ENCODE measurements around the gene LEF1. TPM values are rescaled to one million over a fixed set of nuclear protein-coding genes. Genes with fewer than 3 reads are reported as not detected.

Gene LEF1
- total and polyA plus RNA-seq, 2 of the 8 experiments (the other 6 are each of a cell fraction or from before 2014, with no cell fraction given): 2.6 to 5.2 TPM

DNA sequence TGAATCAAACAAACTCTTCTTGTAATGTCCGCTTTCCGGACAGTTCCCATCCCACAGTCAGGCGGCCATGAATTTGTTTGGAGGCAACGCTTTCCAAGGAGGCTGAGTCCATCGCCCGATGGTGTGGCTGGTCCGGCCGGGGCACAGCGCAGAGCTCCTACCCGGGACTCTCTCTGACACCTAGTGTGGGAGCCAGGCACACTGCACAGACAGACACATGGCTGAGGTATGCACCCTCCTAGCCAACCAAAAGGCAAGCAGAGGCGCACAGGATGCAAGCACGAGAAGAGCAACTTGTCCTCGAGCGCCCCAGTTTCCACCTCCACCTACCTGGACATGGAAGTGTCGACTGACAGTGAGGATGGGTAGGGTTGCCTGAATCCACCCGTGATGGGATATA is 87.5 kb downstream of the LEF1 start:
- no peaks in the 10 kb centered on the region for H3K79me2 ChIP-seq (ENCODE audit: control insufficient read depth in 1 of 2, insufficient read depth in 2 of 2, low read length in 2 of 2)
- no peaks in the 10 kb centered on the region; a peak in 1 of 8 replicates for H3K36me3 ChIP-seq (ENCODE audit: control insufficient read depth in 2 of 4, insufficient read depth in 4 of 4, low read length in 3 of 4)
- H3K27ac ChIP-seq (ENCODE audit: low read depth, low read length): no peak overlapping the region
- no peaks in the 10 kb centered on the region for H3K79me1 ChIP-seq (ENCODE audit: low read depth, low read length)
- no peak overlapping the region for H2BK5ac ChIP-seq (ENCODE audit: low read depth, low read length)
- WGBS, 2 experiments (ENCODE audit: extremely low coverage in 1 of 2, insufficient coverage in 1 of 2, insufficient read length in 1 of 2, insufficient replicate concordance in 2 of 2, low coverage in 1 of 2, low lambda C conversion rate in 2 of 2, missing lambda C conversion rate in 1 of 2): 87% methylated on average over 16 of the region's 16 CpGs; no CpG with 5 or more reads in 1 of the 2 experiments
- H4K91ac ChIP-seq (replicated peaks; ENCODE audit: insufficient read length, low read length): no peak overlapping the region
- no peaks in the 10 kb centered on the region; a peak in 1 of 4 replicates for H3K9me3 ChIP-seq (ENCODE audit: insufficient read depth in 2 of 2, low read depth in 1 of 2, low read length in 1 of 2)
- H3K4me2 ChIP-seq (ENCODE audit: insufficient read depth in 1 of 2, low read depth in 2 of 2, low read length in 2 of 2): no peak overlapping the region
- H4K20me1 ChIP-seq (replicated peaks in 1 of 2; ENCODE audit: control insufficient read depth in 1 of 2, insufficient read depth in 2 of 2, low read length in 2 of 2): no peaks in the 10 kb centered on the region
- H3K4me1 ChIP-seq (replicated peaks in 1 of 4; ENCODE audit: control insufficient read depth in 3 of 4, insufficient read depth in 4 of 4, low read length in 3 of 4): no peaks in the 10 kb centered on the region
- no peak overlapping the region for H2BK20ac ChIP-seq (ENCODE audit: low read length)
- H3K9ac ChIP-seq (replicated peaks in 1 of 4; ENCODE audit: extremely low read depth in 1 of 4, low read depth in 3 of 4, low read length in 3 of 4): no peak overlapping the region
- H2BK15ac ChIP-seq (ENCODE audit: low read length): 0 out of 2 replicates have a peak overlapping the region, but pooled peaks have one; percentile 18
- no peak overlapping the region for H2BK120ac ChIP-seq (replicated peaks; ENCODE audit: low read depth, low read length)
- H3K18ac ChIP-seq (ENCODE audit: extremely low read depth, low read length): no peak overlapping the region
- no peaks in the 10 kb centered on the region for H3K27me3 ChIP-seq (replicated peaks in 1 of 4; ENCODE audit: control insufficient read depth in 3 of 4, extremely low read depth in 1 of 4, insufficient read depth in 3 of 4, low read length in 3 of 4)
- no peak overlapping the region for H3K23ac ChIP-seq (ENCODE audit: insufficient read length)
- no peak overlapping the region for H3K4ac ChIP-seq (replicated peaks; ENCODE audit: insufficient read length, low read depth, low read length)
- H3K23me2 ChIP-seq (ENCODE audit: low read depth, low read length): no peaks in the 10 kb centered on the region
- ChIA-PET POLR2A (ENCODE audit: partially characterized antibody) (no interaction called here), CTCF (ENCODE audit: partially characterized antibody) (interaction anchor here (0.6 kb wide), 1 partner anchor 569 kb away, joined by 3 read pairs; no protein-coding TSS in a partner anchor)
- H4K5ac ChIP-seq (ENCODE audit: insufficient read length, low read depth, low read length): no peak overlapping the region
- H2AFZ ChIP-seq (ENCODE audit: low read length): no peak overlapping the region
- H3K14ac ChIP-seq (ENCODE audit: insufficient read length): no peak overlapping the region
- DNase-seq (ENCODE audit: low read depth in 1 of 2, low spot score in 2 of 2) (no peak), FAIRE-seq (no peak)
- H4K8ac ChIP-seq (ENCODE audit: extremely low read depth, insufficient read depth, low read length): no peak overlapping the region
- no peak overlapping the region for H2AK5ac ChIP-seq (ENCODE audit: low read depth, low read length)
- no peak overlapping the region for H3K56ac ChIP-seq (replicated peaks; ENCODE audit: insufficient read length, low read depth, low read length)
- H2BK12ac ChIP-seq (ENCODE audit: low read depth, low read length): no peak overlapping the region
- no peak overlapping the region for H3K4me3 ChIP-seq (ENCODE audit: extremely low read depth in 1 of 4, insufficient read depth in 2 of 4, low read depth in 3 of 4, low read length in 4 of 4)
- TF ChIP-seq, protein P1, sequence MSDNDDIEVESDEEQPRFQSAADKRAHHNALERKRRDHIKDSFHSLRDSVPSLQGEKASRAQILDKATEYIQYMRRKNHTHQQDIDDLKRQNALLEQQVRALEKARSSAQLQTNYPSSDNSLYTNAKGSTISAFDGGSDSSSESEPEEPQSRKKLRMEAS (IDR thresholded peaks at IDR 0.05): no peak
- no peak for TF ChIP-seq E2F6 (IDR thresholded peaks at IDR 0.05)
- no peak for TF ChIP-seq KDM1A (IDR thresholded peaks at IDR 0.05; ENCODE audit: borderline replicate concordance, low read length)
- no peak for TF ChIP-seq NANOG (IDR thresholded peaks at IDR 0.05; ENCODE audit: insufficient read depth, low read depth, low read length, poor library complexity, severe bottlenecking)
- no peak for TF ChIP-seq CHD1 (IDR thresholded peaks at IDR 0.05; ENCODE audit: low read depth, low read length)
- no peak for TF ChIP-seq RNF2 (IDR thresholded peaks at IDR 0.05; ENCODE audit: borderline replicate concordance, low read depth, low read length, missing control alignments, poor library complexity, severe bottlenecking)

Data from H1 (cell line).